Keratinocyte (primary cell): ENCODE measurements around the gene FMN2. TPM values are rescaled to one million over a fixed set of nuclear protein-coding genes. Genes with fewer than 3 reads are reported as not detected.

ENCODE experiments used
- DNase-seq: peaks from one replicate; pipeline ENCODE4 v3.0.0-alpha.2; 2011; ENCODE audit warnings: low read depth, missing footprints, low spot score
- FAIRE-seq: peaks from 2 replicates; lab custom pipeline; 2011; peaks lifted over from hg19 to GRCh38; lab: Jason Lieb, UNC
- H2AFZ ChIP-seq: 2 replicates; pipeline ENCODE4 v1.6.0; 2012; ENCODE audit warnings: low read length, control low read depth, inconsistent platforms; ENCODE audit not compliant: control insufficient read depth
- H3K27ac ChIP-seq: 2 replicates; pipeline ENCODE4 v1.5.1; 2011; ENCODE audit warnings: low read length; ENCODE audit not compliant: control insufficient read depth, insufficient read depth
- H3K27me3 ChIP-seq: 3 replicates; pipeline ENCODE4 v1.6.0; 2011; ENCODE audit warnings: low read length; ENCODE audit not compliant: control insufficient read depth, insufficient read depth; ENCODE audit errors: extremely low read depth
- H3K36me3 ChIP-seq, 2 experiments: 2 replicates in 1 of 2; 3 replicates in 1 of 2; pipeline ENCODE4 v1.5.1; 2011; ENCODE audit warnings: low read length in 2 of 2, mild to moderate bottlenecking in 1 of 2; ENCODE audit not compliant: control insufficient read depth in 2 of 2, insufficient read depth in 2 of 2; ENCODE audit errors: extremely low read depth in 1 of 2
- H3K4me1 ChIP-seq: 3 replicates; pipeline ENCODE4 v1.5.1; 2011; ENCODE audit warnings: low read length; ENCODE audit not compliant: control insufficient read depth, insufficient read depth; ENCODE audit errors: extremely low read depth
- H3K4me2 ChIP-seq: 3 replicates; pipeline ENCODE4 v1.6.0; 2011; ENCODE audit warnings: low read depth, low read length; ENCODE audit not compliant: control insufficient read depth, insufficient read depth; ENCODE audit errors: extremely low read depth
- H3K4me3 ChIP-seq, 3 experiments: fragments of 200-600 bp in 1 of 3; sonication (generic) in 1 of 3; 2 replicates in 2 of 3; 3 replicates in 1 of 3; pipeline ENCODE4 v1.5.1; 2011 to 2016; ENCODE audit warnings: low read length in 3 of 3, mild to moderate bottlenecking in 3 of 3, control low read depth in 2 of 3, inconsistent platforms in 1 of 3, low read depth in 1 of 3, mixed read lengths in 1 of 3, mixed run types in 1 of 3, moderate library complexity in 1 of 3; ENCODE audit not compliant: control insufficient read depth in 2 of 3, insufficient read depth in 2 of 3; ENCODE audit errors: extremely low read depth in 1 of 3
- H3K79me2 ChIP-seq: 2 replicates; pipeline ENCODE4 v1.6.0; 2012; ENCODE audit warnings: low read length; ENCODE audit not compliant: control insufficient read depth, insufficient read depth
- H3K9ac ChIP-seq: 3 replicates; pipeline ENCODE4 v1.6.0; 2011; ENCODE audit warnings: low read length; ENCODE audit not compliant: control insufficient read depth, insufficient read depth; ENCODE audit errors: extremely low read depth
- H3K9me1 ChIP-seq: 3 replicates; pipeline ENCODE4 v1.6.0; 2011; ENCODE audit warnings: low read length; ENCODE audit not compliant: control insufficient read depth, insufficient read depth; ENCODE audit errors: extremely low read depth
- H3K9me3 ChIP-seq: 2 replicates; pipeline ENCODE4 v1.5.1; 2012; ENCODE audit warnings: low read depth, low read length; ENCODE audit not compliant: control insufficient read depth
- H4K20me1 ChIP-seq: 3 replicates; pipeline ENCODE4 v1.6.0; 2011; ENCODE audit warnings: low read length; ENCODE audit not compliant: control insufficient read depth, insufficient read depth; ENCODE audit errors: extremely low read depth
- EZH2 ChIP-seq: IDR thresholded peaks from one replicate; pipeline ENCODE4 v1.6.1; 2012; ENCODE audit warnings: inconsistent platforms, mild to moderate bottlenecking, low read length, moderate library complexity
- dilution Hi-C: fragments of 300-500 bp; cut with MboI; formaldehyde crosslinking; loops from one replicate; pipeline ENCODE4 v1.7.0; 2020; ENCODE audit warnings: low sequenced_read_pairs; ENCODE audit not compliant: extremely low pct_ligation_motif_present
- polyA plus RNA-seq, 5 experiments: library from polyadenylated mRNA; depleted of rRNA in 3 of 5; stranded (reverse) in 3 of 5; stranded (forward) in 1 of 5; unstranded in 1 of 5; fragments of >200 nt; gene quantifications; 1 replicate in 1 of 5; 2 replicates in 3 of 5; 3 replicates in 1 of 5; pipeline versions ENCODE4 v1.2.1 to v1.2.3, GENCODE V29; 2011 to 2012; ENCODE audit warnings: missing spikeins in 2 of 5, low read depth in 1 of 5, low replicate concordance in 1 of 5
- TF ChIP-seq, protein P1 (sequence below), 3 experiments: IDR thresholded peaks in 1 of 3; conservative IDR thresholded peaks in 1 of 3; optimal IDR thresholded peaks in 1 of 3; 2 replicates in 2 of 3; 3 replicates in 1 of 3; pipeline versions ENCODE3 to v1.5.1; 2011; ENCODE audit warnings: low read length in 3 of 3, mild to moderate bottlenecking in 3 of 3, moderate library complexity in 2 of 3, control low read depth in 1 of 3, inconsistent platforms in 1 of 3; ENCODE audit not compliant: insufficient read depth in 2 of 3; ENCODE audit errors: extremely low read depth in 1 of 3

Gene FMN2
- polyA plus RNA-seq, 1 donor (not counting 4 experiments of a cell fraction or from before 2014, with no cell fraction given) = not detected

- no peak for FAIRE-seq
- H3K4me1 ChIP-seq = no peaks in the 10 kb centered on the region
- TF ChIP-seq, protein P1, sequence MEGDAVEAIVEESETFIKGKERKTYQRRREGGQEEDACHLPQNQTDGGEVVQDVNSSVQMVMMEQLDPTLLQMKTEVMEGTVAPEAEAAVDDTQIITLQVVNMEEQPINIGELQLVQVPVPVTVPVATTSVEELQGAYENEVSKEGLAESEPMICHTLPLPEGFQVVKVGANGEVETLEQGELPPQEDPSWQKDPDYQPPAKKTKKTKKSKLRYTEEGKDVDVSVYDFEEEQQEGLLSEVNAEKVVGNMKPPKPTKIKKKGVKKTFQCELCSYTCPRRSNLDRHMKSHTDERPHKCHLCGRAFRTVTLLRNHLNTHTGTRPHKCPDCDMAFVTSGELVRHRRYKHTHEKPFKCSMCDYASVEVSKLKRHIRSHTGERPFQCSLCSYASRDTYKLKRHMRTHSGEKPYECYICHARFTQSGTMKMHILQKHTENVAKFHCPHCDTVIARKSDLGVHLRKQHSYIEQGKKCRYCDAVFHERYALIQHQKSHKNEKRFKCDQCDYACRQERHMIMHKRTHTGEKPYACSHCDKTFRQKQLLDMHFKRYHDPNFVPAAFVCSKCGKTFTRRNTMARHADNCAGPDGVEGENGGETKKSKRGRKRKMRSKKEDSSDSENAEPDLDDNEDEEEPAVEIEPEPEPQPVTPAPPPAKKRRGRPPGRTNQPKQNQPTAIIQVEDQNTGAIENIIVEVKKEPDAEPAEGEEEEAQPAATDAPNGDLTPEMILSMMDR (optimal IDR thresholded peaks at IDR 0.05 in 1 of 3, IDR thresholded peaks at IDR 0.05 in 1 of 3, conservative IDR thresholded peaks at IDR 0.05 in 1 of 3; ENCODE audit: extremely low read depth in 1 of 3, insufficient read depth in 2 of 3, low read length in 3 of 3) = no peak
- TF ChIP-seq EZH2 = no peak
Measured at GRCh38 chr1:240055936-240056335, 35.7 kb upstream of the FMN2 start.

GRCh38 chr1:240056350-240056749 is 35.3 kb upstream of the FMN2 start:
- no peak overlapping the region for H3K4me2 ChIP-seq
- no peaks in the 10 kb centered on the region for H3K79me2 ChIP-seq
- H3K36me3 ChIP-seq = no peaks in the 10 kb centered on the region
- TF ChIP-seq, protein P1 (optimal IDR thresholded peaks at IDR 0.05 in 1 of 3, IDR thresholded peaks at IDR 0.05 in 1 of 3, conservative IDR thresholded peaks at IDR 0.05 in 1 of 3; ENCODE audit: extremely low read depth in 1 of 3, insufficient read depth in 2 of 3, low read length in 3 of 3) = no peak
- TF ChIP-seq EZH2 = no peak
- no peaks in the 10 kb centered on the region for H3K9me1 ChIP-seq
- no peak overlapping the region for H3K27ac ChIP-seq
- dilution Hi-C loops = no loop called here
- no peaks in the 10 kb centered on the region for H3K9me3 ChIP-seq
- no peaks in the 10 kb centered on the region for H3K4me1 ChIP-seq
- no peak for FAIRE-seq
- H3K9ac ChIP-seq = no peak overlapping the region
- DNase-seq = no peak
- H3K27me3 ChIP-seq = no peaks in the 10 kb centered on the region
- no peak overlapping the region for H2AFZ ChIP-seq
- H4K20me1 ChIP-seq = no peaks in the 10 kb centered on the region
- no peak overlapping the region for H3K4me3 ChIP-seq

More at GRCh38 chr1:240055936-240056335, 35.7 kb upstream of the FMN2 start:
- no peaks in the 10 kb centered on the region for H3K9me3 ChIP-seq
- H3K4me3 ChIP-seq = no peak overlapping the region
- no peak overlapping the region for H3K4me2 ChIP-seq
- dilution Hi-C loops = no loop called here
- H3K27ac ChIP-seq = no peak overlapping the region
- no peaks in the 10 kb centered on the region for H4K20me1 ChIP-seq
- no peak overlapping the region for H3K9ac ChIP-seq
- no peaks in the 10 kb centered on the region for H3K36me3 ChIP-seq
- H2AFZ ChIP-seq = no peak overlapping the region
- no peaks in the 10 kb centered on the region for H3K79me2 ChIP-seq
- H3K9me1 ChIP-seq = no peaks in the 10 kb centered on the region
- H3K27me3 ChIP-seq = no peaks in the 10 kb centered on the region
- DNase-seq = no peak
